ENCODE results near the gene DGKB.

Gene DGKB

GRCh38 chr7:14628516-14628915, 274.0 kb downstream of the DGKB start:
- no peak for TF ChIP-seq CTCF (IDR thresholded peaks at IDR 0.05; ENCODE audit: low read depth, low read length, missing control alignments)
- in situ Hi-C loops (cut with HindIII; ENCODE audit: low sequenced_read_pairs) = no loop called here
- H3K4me3 ChIP-seq (ENCODE audit: low read depth, low read length) = no peak overlapping the region
- no peak for DNase-seq (ENCODE audit: low read depth)

DNA sequence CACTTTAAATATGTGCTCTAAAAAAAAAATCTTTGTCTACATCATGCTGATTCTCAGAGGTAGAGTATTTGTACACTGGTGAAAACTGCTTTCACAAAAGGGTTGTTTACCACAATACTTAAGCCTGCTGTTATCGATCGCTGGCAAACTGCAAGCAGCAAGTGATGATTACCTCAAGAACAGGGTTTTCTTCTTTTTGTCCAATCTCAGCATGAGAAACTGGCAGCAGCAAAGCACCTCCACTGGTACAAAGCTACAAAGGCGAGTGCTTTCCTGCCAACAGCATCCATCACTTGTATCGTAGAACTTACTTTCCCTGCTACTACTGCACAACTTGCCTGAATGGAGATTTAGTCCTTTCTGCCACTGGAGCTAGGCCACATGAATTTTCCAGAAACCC, 276.5 kb downstream of the DGKB start:
- no peak for DNase-seq (ENCODE audit: low read depth)
- no peak overlapping the region for H3K4me3 ChIP-seq (ENCODE audit: low read depth, low read length)
- in situ Hi-C loops (cut with HindIII; ENCODE audit: low sequenced_read_pairs) = no loop called here
- no peak for TF ChIP-seq CTCF (IDR thresholded peaks at IDR 0.05; ENCODE audit: low read depth, low read length, missing control alignments)

DNA sequence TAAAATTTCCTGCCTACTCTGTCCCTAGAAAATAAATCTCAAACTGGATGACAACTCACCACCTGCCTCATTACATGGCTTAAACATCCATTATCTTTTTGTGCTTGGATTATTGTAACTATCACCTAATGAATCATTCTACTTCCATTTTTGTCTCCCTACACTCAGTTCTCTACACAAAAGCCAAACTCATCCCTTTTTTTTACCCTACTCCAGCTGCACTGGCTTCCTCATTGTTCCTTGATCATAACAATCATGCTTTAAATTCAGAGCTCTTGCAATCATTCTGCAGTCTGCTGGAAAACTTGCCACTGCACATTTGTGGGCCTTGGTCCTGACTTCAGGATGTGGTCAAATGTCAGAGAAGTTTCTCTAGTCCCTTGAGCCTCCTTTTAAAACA, 280.0 kb downstream of the DGKB start:
- in situ Hi-C loops (cut with HindIII; ENCODE audit: low sequenced_read_pairs) = no loop called here
- no peak overlapping the region for H3K4me3 ChIP-seq (ENCODE audit: low read depth, low read length)
- no peak for TF ChIP-seq CTCF (IDR thresholded peaks at IDR 0.05; ENCODE audit: low read depth, low read length, missing control alignments)
- DNase-seq (ENCODE audit: low read depth) = no peak

DNA sequence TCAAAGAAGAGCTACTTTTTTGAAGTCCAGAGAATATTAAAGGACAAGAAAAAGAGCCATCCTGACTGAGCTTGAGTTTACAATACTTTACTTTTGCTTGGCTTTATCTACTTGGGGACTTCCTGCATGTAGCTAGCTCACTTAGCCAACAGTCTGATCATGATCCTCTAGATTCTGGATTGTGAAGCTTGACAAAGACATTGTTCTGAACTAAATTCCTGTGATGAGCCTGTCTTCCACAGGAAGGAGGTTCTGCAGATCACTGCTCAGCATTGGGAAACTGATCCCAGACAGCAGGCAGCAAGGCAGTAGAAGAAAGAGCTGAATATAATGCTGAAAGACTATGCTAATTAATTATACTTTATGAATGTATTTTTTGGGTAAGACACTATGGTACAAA, 296.4 kb downstream of the DGKB start:
- no peak overlapping the region for H3K4me3 ChIP-seq (ENCODE audit: low read depth, low read length)
- no peak for DNase-seq (ENCODE audit: low read depth)
- in situ Hi-C loops (cut with HindIII; ENCODE audit: low sequenced_read_pairs) = no loop called here
- no peak for TF ChIP-seq CTCF (IDR thresholded peaks at IDR 0.05; ENCODE audit: low read depth, low read length, missing control alignments)

DNA sequence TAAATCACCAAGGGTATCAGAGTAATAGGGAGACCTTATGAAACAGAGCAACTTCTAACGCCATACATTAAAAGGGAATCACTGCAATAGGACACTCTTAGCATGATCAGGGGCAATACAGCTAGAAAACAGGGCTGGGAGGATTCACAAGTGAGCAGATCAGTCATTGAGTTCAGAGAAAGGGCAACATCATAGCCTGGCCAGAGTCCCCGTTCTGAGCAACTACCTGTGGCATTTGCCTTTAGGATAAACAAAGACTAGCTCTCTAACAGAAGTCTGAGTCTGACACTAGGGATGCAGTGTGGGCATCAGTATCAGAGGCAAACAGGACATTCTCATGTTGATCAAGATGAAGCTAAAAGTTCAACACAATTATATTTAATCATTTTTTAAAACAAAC, 297.9 kb downstream of the DGKB start:
- TF ChIP-seq CTCF (IDR thresholded peaks at IDR 0.05; ENCODE audit: low read depth, low read length, missing control alignments) = no peak
- H3K4me3 ChIP-seq (ENCODE audit: low read depth, low read length) = no peak overlapping the region
- in situ Hi-C loops (cut with HindIII; ENCODE audit: low sequenced_read_pairs) = no loop called here
- DNase-seq (ENCODE audit: low read depth) = no peak

DNA sequence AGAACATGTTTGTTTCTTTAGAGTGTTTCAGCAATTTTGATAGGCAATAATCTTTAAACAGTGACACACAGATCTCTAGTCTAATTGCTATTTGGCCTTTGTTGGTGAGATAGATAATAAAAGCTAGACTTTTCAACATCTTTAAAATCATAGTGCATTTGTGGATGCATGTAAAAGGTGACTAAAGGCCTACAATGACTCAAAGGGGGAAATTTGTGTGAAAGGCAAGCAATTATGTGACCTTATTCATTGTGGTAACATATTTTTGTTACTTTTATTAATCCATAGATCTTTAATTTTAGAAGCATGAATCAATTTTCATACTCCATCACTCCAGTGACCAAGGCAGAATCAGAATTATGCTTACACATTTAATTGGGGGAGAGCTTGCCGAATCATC, 299.7 kb downstream of the DGKB start:
- TF ChIP-seq CTCF (IDR thresholded peaks at IDR 0.05; ENCODE audit: low read depth, low read length, missing control alignments) = no peak
- H3K4me3 ChIP-seq (ENCODE audit: low read depth, low read length) = no peak overlapping the region
- no peak for DNase-seq (ENCODE audit: low read depth)
- in situ Hi-C loops (cut with HindIII; ENCODE audit: low sequenced_read_pairs) = no loop called here

DNA sequence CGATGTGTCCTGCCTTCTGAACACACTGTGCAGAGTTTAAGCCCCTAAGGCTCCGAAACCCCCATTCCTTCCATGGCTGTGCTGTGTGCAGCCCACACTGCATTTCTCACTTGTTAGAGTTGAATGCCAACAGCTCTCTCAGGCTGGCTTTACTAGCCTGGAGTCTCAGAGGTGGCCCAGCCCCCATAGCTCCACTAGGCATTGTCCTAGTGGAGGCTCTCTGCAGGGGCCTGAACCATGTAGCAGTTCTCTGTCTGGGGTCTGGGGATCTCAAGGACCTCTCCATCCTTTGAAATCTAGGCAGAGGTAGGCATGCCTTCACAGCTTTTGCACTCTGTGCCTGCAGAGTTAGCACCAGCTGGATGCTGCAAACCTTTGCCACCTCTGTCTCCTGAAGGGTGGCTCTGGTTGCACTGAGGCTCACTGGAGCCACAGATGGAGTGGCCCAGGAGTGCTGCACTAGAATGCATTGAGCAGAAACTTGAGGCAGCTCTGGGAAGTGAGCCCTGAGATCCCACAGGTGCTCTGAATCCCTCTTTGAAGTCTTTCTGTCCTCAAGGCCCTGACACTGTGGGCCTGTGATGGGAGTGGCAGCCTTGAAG, 301.7 kb downstream of the DGKB start:
- in situ Hi-C loops (cut with HindIII; ENCODE audit: low sequenced_read_pairs) = no loop called here
- TF ChIP-seq CTCF (IDR thresholded peaks at IDR 0.05; ENCODE audit: low read depth, low read length, missing control alignments) = no peak
- no peak for DNase-seq (ENCODE audit: low read depth)
- H3K4me3 ChIP-seq (ENCODE audit: low read depth, low read length) = no peak overlapping the region
